ENCODE data around the gene SERHL2. TPM values are rescaled to one million over a fixed set of nuclear protein-coding genes. Genes with fewer than 3 reads are reported as not detected.
"Not testable (repeated sequence)": the region's sequence is repeated elsewhere in the genome, so short reads cannot be mapped to it uniquely, and the experiment has no call there.

The SERHL2 gene
- polyA plus RNA-seq, 3 donors, result 0.20 to 0.60 (median 0.24) TPM

DNA sequence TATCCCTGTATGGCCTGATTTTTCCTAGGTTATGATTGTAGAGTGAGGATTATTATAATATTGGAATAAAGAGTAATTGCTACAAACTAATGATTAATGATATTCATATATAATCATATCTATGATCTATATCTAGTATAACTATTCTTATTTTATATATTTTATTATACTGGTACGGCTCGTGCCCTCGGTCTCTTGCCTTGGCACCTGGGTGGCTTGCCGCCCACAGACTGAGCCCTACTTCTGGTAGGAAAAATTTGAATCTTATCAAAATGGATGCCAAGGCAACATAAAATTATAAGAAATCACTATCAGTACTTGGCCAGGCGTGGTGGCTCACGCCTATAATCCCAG is 1.5 kb upstream of the SERHL2 start:
- Histone ChIP-seq H3K4me1 (ENCODE audit: control insufficient read depth in 1 of 2, insufficient read depth in 2 of 2, low read length in 2 of 2) (peaks cover 12 to 13% of the 10 kb centered on the region in 2 donors), H3K27me3 (ENCODE audit: control insufficient read depth in 2 of 2, insufficient read depth in 2 of 2, low read length in 2 of 2) (peaks cover 2 to 23% of the 10 kb centered on the region in 2 donors)
- not testable (repeated sequence) for H4K20me1 ChIP-seq (ENCODE audit: insufficient read depth, low read length); H3K4me3 ChIP-seq (replicated peaks in 1 of 3; ENCODE audit: low read depth in 2 of 3, low read length in 3 of 3); H3K36me3 Mint-ChIP-seq; H3K4me2 ChIP-seq (replicated peaks; ENCODE audit: extremely low read depth, low read length, poor library complexity, severe bottlenecking); H3K27ac Mint-ChIP-seq; H3K9me3 ChIP-seq (replicated peaks in 1 of 2; ENCODE audit: control insufficient read depth in 1 of 2, insufficient read depth in 1 of 2, low read length in 2 of 2); H3K4me3 Mint-ChIP-seq; H3K79me2 ChIP-seq (ENCODE audit: insufficient read depth, low read length); H3K9ac ChIP-seq (ENCODE audit: insufficient read depth, low read length, poor library complexity, severe bottlenecking); H3K36me3 ChIP-seq (replicated peaks in 1 of 2; ENCODE audit: control insufficient read depth in 1 of 2, insufficient read depth in 2 of 2, low read length in 2 of 2); H3K27ac ChIP-seq (ENCODE audit: low read depth in 1 of 2, low read length in 2 of 2); DNase-seq; H2AFZ ChIP-seq (ENCODE audit: insufficient read depth, low read depth, low read length, poor library complexity, severe bottlenecking)
- H3K27me3 Mint-ChIP-seq (ENCODE audit: low read depth in 3 of 3), result peaks cover 21 to 32% (median 30%) of the 10 kb centered on the region in 3 donors
- 80% methylated on average over 1 of the region's 6 CpGs for WGBS (ENCODE audit: insufficient coverage)
- intact Hi-C loops (cut with micrococcal nuclease), result loop anchor here in 1 of 2 donors (5.0 kb wide), 1 partner anchor 35 kb away; the partner anchor contains the start of gene RRP7A
- H3K9me3 Mint-ChIP-seq, result peaks cover 4 to 17% (median 7%) of the 10 kb centered on the region in 7 donors
- TF ChIP-seq, protein P1, sequence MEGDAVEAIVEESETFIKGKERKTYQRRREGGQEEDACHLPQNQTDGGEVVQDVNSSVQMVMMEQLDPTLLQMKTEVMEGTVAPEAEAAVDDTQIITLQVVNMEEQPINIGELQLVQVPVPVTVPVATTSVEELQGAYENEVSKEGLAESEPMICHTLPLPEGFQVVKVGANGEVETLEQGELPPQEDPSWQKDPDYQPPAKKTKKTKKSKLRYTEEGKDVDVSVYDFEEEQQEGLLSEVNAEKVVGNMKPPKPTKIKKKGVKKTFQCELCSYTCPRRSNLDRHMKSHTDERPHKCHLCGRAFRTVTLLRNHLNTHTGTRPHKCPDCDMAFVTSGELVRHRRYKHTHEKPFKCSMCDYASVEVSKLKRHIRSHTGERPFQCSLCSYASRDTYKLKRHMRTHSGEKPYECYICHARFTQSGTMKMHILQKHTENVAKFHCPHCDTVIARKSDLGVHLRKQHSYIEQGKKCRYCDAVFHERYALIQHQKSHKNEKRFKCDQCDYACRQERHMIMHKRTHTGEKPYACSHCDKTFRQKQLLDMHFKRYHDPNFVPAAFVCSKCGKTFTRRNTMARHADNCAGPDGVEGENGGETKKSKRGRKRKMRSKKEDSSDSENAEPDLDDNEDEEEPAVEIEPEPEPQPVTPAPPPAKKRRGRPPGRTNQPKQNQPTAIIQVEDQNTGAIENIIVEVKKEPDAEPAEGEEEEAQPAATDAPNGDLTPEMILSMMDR (IDR thresholded peaks at IDR 0.05), result peak; percentile 71
- H3K4me1 Mint-ChIP-seq, result peaks cover 21% of the 10 kb centered on the region

DNA sequence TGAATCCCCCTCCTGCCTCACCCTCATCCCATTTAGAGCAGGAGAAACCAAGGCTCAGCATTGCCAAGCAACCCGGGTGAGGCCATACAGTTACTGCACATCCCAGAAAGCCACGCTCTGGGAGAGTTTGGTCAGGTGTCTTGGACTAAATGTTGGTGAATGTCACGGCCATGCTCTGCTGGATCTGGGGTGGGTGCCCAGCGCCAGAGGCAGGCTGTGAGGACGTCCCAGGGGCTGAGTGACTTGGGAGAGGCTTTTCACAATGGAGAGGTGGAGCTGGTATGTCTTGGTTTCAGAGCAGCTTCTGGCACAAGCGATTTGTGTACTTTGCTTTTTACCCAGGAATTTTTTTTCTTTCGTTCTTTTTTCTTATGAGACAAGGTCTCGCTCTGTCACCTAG is 6.6 kb downstream of the SERHL2 start:
- Histone ChIP-seq H3K36me3 (replicated peaks in 1 of 2; ENCODE audit: control insufficient read depth in 1 of 2, insufficient read depth in 2 of 2, low read length in 2 of 2) (no peaks in the 10 kb centered on the region), H3K9ac (ENCODE audit: insufficient read depth, low read length, poor library complexity, severe bottlenecking) (no peak overlapping the region), H2AFZ (ENCODE audit: insufficient read depth, low read depth, low read length, poor library complexity, severe bottlenecking) (no peak overlapping the region), H3K9me3 (replicated peaks in 1 of 2; ENCODE audit: control insufficient read depth in 1 of 2, insufficient read depth in 1 of 2, low read length in 2 of 2) (no peaks in the 10 kb centered on the region), H3K79me2 (ENCODE audit: insufficient read depth, low read length) (no peaks in the 10 kb centered on the region), H3K4me3 (replicated peaks in 1 of 3; ENCODE audit: low read depth in 2 of 3, low read length in 3 of 3) (no peak overlapping the region), H3K4me1 (ENCODE audit: control insufficient read depth in 1 of 2, insufficient read depth in 2 of 2, low read length in 2 of 2) (peaks cover 9 to 10% of the 10 kb centered on the region in 2 donors), H3K27ac (ENCODE audit: low read depth in 1 of 2, low read length in 2 of 2) (no peak overlapping the region), H3K4me2 (replicated peaks; ENCODE audit: extremely low read depth, low read length, poor library complexity, severe bottlenecking) (no peak overlapping the region), H4K20me1 (ENCODE audit: insufficient read depth, low read length) (no peaks in the 10 kb centered on the region), H3K27me3 (ENCODE audit: control insufficient read depth in 2 of 2, insufficient read depth in 2 of 2, low read length in 2 of 2) (no peaks in the 10 kb centered on the region)
- WGBS (ENCODE audit: insufficient coverage), result 96% methylated on average over 7 of the region's 8 CpGs
- no peak overlapping the region for H3K27ac Mint-ChIP-seq
- intact Hi-C loops (cut with micrococcal nuclease), result no loop called here
- DNase-seq, result no peak
- H3K36me3 Mint-ChIP-seq, result no peaks in the 10 kb centered on the region
- H3K27me3 Mint-ChIP-seq (ENCODE audit: low read depth in 3 of 3), result peaks cover 0 to 1% (median 1%) of the 10 kb centered on the region in 3 donors
- H3K4me3 Mint-ChIP-seq, result no peak overlapping the region
- TF ChIP-seq, protein P1 (IDR thresholded peaks at IDR 0.05), result no peak
- H3K4me1 Mint-ChIP-seq, result peaks cover 10% of the 10 kb centered on the region
- peaks cover 0 to 4% (median 0%) of the 10 kb centered on the region in 7 donors for H3K9me3 Mint-ChIP-seq

Measured in CD14-positive monocyte (primary cell).